CD4-positive, alpha-beta memory T cell (primary cell): ENCODE results near the gene RPRD2. TPM values are rescaled to one million over a fixed set of nuclear protein-coding genes. Genes with fewer than 3 reads are reported as not detected.

Experiments
- CTCF ChIA-PET: fragments of 350-600 bp; sonication (Branson Sonifier 250); formaldehyde crosslinking; loops from one replicate; lab custom pipeline; 2021; ENCODE audit warnings: inconsistent platforms; ENCODE audit not compliant: partially characterized antibody; lab: Charles Lee
- POLR2A ChIA-PET: fragments of 350-600 bp; sonication (Branson Sonifier 250); formaldehyde crosslinking; loops from one replicate; lab custom pipeline; 2021; ENCODE audit not compliant: partially characterized antibody; lab: Charles Lee
- DNase-seq, 5 donors: peaks; one replicate each; pipeline versions ENCODE4 v3.0.0 to v3.0.0-alpha.2; 2020 to 2022; ENCODE audit warnings: mixed read lengths in 1 of 5
- H3K27ac ChIP-seq: one replicate; pipeline ENCODE4 v1.7.0; 2013; ENCODE audit warnings: low read depth, low read length
- H3K27me3 ChIP-seq: 2 replicates; pipeline ENCODE4 v1.7.0; 2013; ENCODE audit warnings: mild to moderate bottlenecking, low read length, moderate library complexity; ENCODE audit not compliant: insufficient read depth
- H3K36me3 ChIP-seq: 2 replicates; pipeline ENCODE4 v1.7.0; 2013; ENCODE audit warnings: mild to moderate bottlenecking, low read length, moderate library complexity; ENCODE audit not compliant: insufficient read depth
- H3K4me1 ChIP-seq: 2 replicates; pipeline ENCODE4 v1.7.0; 2013; ENCODE audit warnings: mild to moderate bottlenecking, low read length, moderate library complexity; ENCODE audit not compliant: insufficient read depth
- H3K4me3 ChIP-seq, 2 donors: one replicate each; pipeline ENCODE4 v1.7.0; 2013; ENCODE audit warnings: low read length in 2 of 2, mild to moderate bottlenecking in 1 of 2
- H3K9me3 ChIP-seq, 2 donors: one replicate each; pipeline ENCODE4 v1.7.0; 2013; ENCODE audit warnings: low read length in 2 of 2, control low read depth in 1 of 2; ENCODE audit not compliant: control insufficient read depth in 1 of 2
- H3K27ac Mint-ChIP-seq, 7 donors: one replicate each; pipeline ENCODE4 v1.8.0; 2020 to 2021; ENCODE audit warnings: mixed read lengths in 7 of 7, mild to moderate bottlenecking in 6 of 7, inconsistent platforms in 3 of 7, moderate library complexity in 3 of 7
- H3K27me3 Mint-ChIP-seq, 2 donors: one replicate each; pipeline ENCODE4 v1.8.0; 2020 to 2021; ENCODE audit warnings: mixed read lengths in 2 of 2
- H3K36me3 Mint-ChIP-seq, 2 donors: one replicate each; pipeline ENCODE4 v1.8.0; 2020 to 2021; ENCODE audit warnings: mixed read lengths in 2 of 2, inconsistent platforms in 1 of 2, mild to moderate bottlenecking in 1 of 2
- H3K4me1 Mint-ChIP-seq, 4 donors: one replicate each; pipeline ENCODE4 v1.8.0; 2020 to 2021; ENCODE audit warnings: mixed read lengths in 4 of 4, mild to moderate bottlenecking in 1 of 4
- H3K4me3 Mint-ChIP-seq, 8 donors: one replicate each; pipeline ENCODE4 v1.8.0; 2020 to 2021; ENCODE audit warnings: mixed read lengths in 8 of 8, mild to moderate bottlenecking in 7 of 8, moderate library complexity in 6 of 8, inconsistent platforms in 3 of 8
- H3K9me3 Mint-ChIP-seq, 8 donors: one replicate each; pipeline ENCODE4 v1.8.0; 2020 to 2021; ENCODE audit warnings: mixed read lengths in 8 of 8, mild to moderate bottlenecking in 5 of 8, inconsistent platforms in 3 of 8, moderate library complexity in 1 of 8
- intact Hi-C: fragments of 100-400 bp; cut with micrococcal nuclease; formaldehyde crosslinking; loops from one replicate; pipeline ENCODE4 v1.15.1; 2023
- polyA plus RNA-seq, 2 donors: library from polyadenylated mRNA; unstranded; fragments of 300-500 nt; fragmentation: Illumina TruSeq; gene quantifications; one replicate each; pipeline ENCODE4 v1.2.3, GENCODE V29; 2021
- total RNA-seq, 2 experiments: library from RNA; stranded (reverse); gene quantifications; one replicate each; pipeline ENCODE4 v1.2.3, GENCODE V29; 2021

RPRD2 gene
- total and polyA plus RNA-seq, 4 experiments from 2014 or later: 10.1 to 61.0 (median 48.6) TPM

DNA sequence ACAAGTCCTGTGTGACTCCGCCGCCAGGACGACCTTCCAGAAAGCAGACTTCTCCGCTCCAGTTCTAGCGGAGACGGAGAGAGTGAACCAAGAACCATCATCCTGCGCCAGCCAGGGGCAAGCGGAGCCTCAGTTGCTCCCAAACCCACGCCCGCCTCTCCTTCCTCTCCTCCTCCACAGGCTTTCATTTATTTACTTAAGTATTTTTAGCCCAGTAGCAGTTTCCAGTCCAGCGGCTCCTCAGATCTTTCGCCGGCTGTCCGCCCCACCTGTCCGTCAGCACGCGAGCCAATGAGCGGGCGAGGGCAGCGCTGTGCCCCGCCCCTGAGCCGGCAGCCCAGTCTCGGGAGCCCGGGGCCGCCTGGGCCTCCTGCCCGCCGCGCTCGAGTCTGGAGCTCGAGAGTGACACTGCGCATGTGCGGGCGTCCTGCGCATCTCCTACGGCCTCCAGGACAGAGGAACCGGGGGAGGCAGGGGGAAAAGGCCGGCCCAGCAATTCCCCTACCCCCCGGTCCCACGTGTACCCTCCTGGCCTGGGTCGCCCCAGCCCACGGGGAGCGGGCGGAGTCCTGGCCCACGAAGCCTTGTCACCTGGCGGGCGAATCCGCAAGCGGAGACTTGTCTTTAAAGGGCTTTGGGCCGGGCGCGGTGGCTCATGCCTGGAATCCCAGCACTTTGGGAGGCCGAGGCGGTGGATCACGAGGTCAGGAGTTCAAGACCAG lies 151.5 kb downstream of the RPRD2 start, which contains the start of gene FALEC:
FALEC (plus strand) TSS at position 425 of the 722 bp plus-strand sequence.
- H3K4me3 ChIP-seq: peak within 1 kb of the TSS; percentile 69 to 73
- H3K36me3 ChIP-seq: no peaks in the 10 kb centered on the region
- Mint-ChIP-seq H3K9me3 (no peaks in the 10 kb centered on the region), H3K27me3 (no peaks in the 10 kb centered on the region), H3K36me3 (no peaks in the 10 kb centered on the region), H3K27ac (peak within 1 kb of the TSS; percentile 61 to 93 (median 89)), H3K4me3 (peak within 1 kb of the TSS; percentile 83 to 94 (median 92)), H3K4me1 (peaks cover 8 to 20% (median 12%) of the 10 kb centered on the region in 4 donors)
- ChIA-PET POLR2A (interaction anchor here (0.7 to 2.6 kb wide), 12 partner anchors 10 to 258 kb away, joined by 3 to 31 read pairs (median 6); partner anchors contain the start of genes ENSA, GOLPH3L, MCL1 and RPRD2), CTCF (interaction anchor here (0.6 to 3.1 kb wide), 11 partner anchors 8 to 260 kb away, joined by 3 to 18 read pairs (median 5); partner anchors contain the start of gene ECM1)
- peaks cover 11% of the 10 kb centered on the region for H3K4me1 ChIP-seq
- intact Hi-C loops: loop anchor here (1.0 to 5.0 kb wide), 4 partner anchors 17 to 53 kb away; partner anchors contain the start of gene TARS2
- H3K27ac ChIP-seq: peak within 1 kb of the TSS; percentile 53
- no peaks in the 10 kb centered on the region for H3K27me3 ChIP-seq
- no peaks in the 10 kb centered on the region for H3K9me3 ChIP-seq
- DNase-seq: peak; percentile 87 to 91 (median 89)

DNA sequence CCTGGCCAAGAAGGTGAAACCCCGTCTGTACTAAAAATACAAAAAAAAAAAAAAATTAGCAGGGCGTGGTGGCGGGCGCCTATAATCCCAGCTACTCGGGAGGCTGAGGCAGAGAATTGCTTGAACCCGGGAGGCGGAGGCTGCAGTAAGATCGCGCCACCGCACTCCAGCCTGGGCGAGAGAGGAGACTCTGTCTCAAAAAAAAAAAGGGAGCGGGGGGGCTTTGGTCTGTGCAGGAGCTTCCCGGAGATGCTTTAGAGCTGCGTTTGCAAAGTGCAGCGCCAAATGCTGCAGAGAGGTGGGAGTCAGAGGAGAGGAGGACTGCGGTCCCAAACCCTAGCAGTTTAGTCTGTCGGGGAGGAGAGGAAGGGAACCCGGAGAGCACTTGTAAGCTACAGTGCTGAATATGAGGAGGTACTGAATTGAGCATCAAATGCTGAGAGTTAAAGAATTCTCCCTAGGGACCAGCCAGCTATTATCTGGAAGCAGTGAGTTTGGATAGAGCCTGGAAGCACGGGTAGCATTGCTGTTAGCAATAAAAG lies 152.2 kb downstream of the RPRD2 start:
- H3K4me1 Mint-ChIP-seq: peaks cover 8 to 16% (median 9%) of the 10 kb centered on the region in 4 donors
- H3K27me3 ChIP-seq: no peaks in the 10 kb centered on the region
- H3K4me1 ChIP-seq: peaks cover 11% of the 10 kb centered on the region
- H3K36me3 Mint-ChIP-seq: no peaks in the 10 kb centered on the region
- no peaks in the 10 kb centered on the region for H3K27me3 Mint-ChIP-seq
- H3K4me3 ChIP-seq: peak overlapping the region in 1 of 2 donors; percentile 73
- no peaks in the 10 kb centered on the region for H3K9me3 Mint-ChIP-seq
- intact Hi-C loops: loop anchor here (5.0 kb wide), 1 partner anchor 54 kb away; no protein-coding TSS in a partner anchor
- peak overlapping the region; percentile 53 for H3K27ac ChIP-seq
- DNase-seq: no peak
- CTCF ChIA-PET: interaction anchor here (0.6 to 3.1 kb wide), 10 partner anchors 9 to 260 kb away, joined by 3 to 18 read pairs (median 6); partner anchors contain the start of gene ECM1
- no peaks in the 10 kb centered on the region for H3K9me3 ChIP-seq
- POLR2A ChIA-PET: interaction anchor here (0.7 to 2.6 kb wide), 14 partner anchors 11 to 258 kb away, joined by 3 to 31 read pairs (median 4); partner anchors contain the start of genes ENSA, GOLPH3L, MCL1 and RPRD2
- peak overlapping the region; percentile 83 to 94 (median 92) for H3K4me3 Mint-ChIP-seq
- no peaks in the 10 kb centered on the region for H3K36me3 ChIP-seq
- H3K27ac Mint-ChIP-seq: peak overlapping the region; percentile 57 to 93 (median 77)

DNA sequence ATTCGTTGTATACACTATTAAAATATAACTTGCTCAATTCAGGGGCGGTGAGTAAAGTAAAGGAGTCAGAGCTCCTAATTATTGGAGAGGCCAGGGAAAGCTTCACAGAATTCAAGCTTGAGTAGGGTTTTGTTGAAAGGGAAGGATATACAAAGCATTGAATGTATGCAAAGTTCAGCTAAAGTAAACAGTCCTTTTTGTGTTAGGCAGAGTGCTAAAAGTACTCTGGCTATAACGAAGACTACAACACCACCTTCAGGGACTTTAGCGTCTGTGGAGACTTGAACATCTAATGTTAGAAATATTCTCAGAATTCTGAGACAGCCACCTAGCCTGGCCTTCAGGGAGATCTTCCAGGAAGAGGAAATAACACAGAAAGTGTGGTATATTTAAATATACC lies 152.7 kb downstream of the RPRD2 start:
- no peak for DNase-seq
- Mint-ChIP-seq H3K27me3 (no peaks in the 10 kb centered on the region), H3K4me3 (peak overlapping the region; percentile 83 to 94 (median 92)), H3K27ac (peak overlapping the region in 5 of 7 donors; percentile 32 to 77 (median 48)), H3K4me1 (peaks cover 8 to 16% (median 9%) of the 10 kb centered on the region in 4 donors), H3K36me3 (no peaks in the 10 kb centered on the region), H3K9me3 (no peaks in the 10 kb centered on the region)
- ChIA-PET CTCF (interaction anchor here (1.6 to 3.1 kb wide), 8 partner anchors 8 to 261 kb away, joined by 3 to 18 read pairs (median 7); partner anchors contain the start of gene ECM1), POLR2A (interaction anchor here (0.7 to 2.6 kb wide), 10 partner anchors 11 to 257 kb away, joined by 3 to 31 read pairs (median 4); partner anchors contain the start of genes RPRD2 and TARS2)
- Histone ChIP-seq H3K27ac (no peak overlapping the region), H3K4me3 (peak overlapping the region in 1 of 2 donors; percentile 73), H3K27me3 (no peaks in the 10 kb centered on the region), H3K4me1 (peaks cover 11% of the 10 kb centered on the region), H3K9me3 (no peaks in the 10 kb centered on the region), H3K36me3 (no peaks in the 10 kb centered on the region)
- intact Hi-C loops: loop anchor here (5.0 kb wide), 1 partner anchor 54 kb away; no protein-coding TSS in a partner anchor

DNA sequence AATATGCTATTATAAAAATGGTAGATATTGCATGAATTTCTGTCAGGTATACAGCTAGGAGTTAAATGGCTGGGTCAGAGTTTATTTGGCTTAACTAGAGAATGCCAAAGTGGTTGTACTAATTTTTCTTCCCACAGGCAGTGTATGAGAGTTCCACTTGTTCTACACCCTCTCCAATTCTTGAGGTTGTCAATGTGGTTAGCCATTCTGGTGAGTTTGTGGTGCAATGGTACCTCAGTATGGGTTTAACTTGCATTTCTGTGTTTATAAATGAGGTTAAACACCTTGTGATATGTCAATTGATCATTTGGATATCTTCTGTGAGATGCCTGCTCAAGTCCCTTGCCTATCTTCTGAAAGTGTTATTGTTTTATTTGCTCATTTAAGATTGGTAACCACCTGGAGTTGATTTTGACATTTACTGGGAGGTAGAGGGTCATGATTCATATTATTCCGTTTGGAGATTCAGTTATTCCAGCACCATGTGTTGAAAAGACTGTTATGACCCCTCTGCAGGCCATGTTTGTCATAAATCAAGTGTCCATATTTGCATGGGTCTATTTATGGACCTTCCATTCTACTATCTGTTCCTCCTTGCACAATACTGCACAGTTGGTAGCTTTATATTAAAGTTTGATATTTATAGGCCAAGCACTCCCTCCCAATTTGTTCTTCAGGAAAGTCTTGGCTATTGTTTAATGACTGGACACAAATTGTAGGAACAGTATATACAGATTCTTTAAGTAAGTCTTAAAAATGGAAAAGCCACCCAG lies 157.4 kb downstream of the RPRD2 start:
- no peak overlapping the region for H3K27ac Mint-ChIP-seq
- ChIA-PET POLR2A (no interaction called here), CTCF (interaction anchor here (1.5 kb wide), 1 partner anchor 11 kb away, joined by 3 read pairs; no protein-coding TSS in a partner anchor)
- Histone ChIP-seq H3K36me3 (no peaks in the 10 kb centered on the region), H3K9me3 (no peaks in the 10 kb centered on the region), H3K27me3 (no peaks in the 10 kb centered on the region), H3K4me1 (peaks cover 2% of the 10 kb centered on the region), H3K27ac (no peak overlapping the region), H3K4me3 (no peak overlapping the region)
- no peak for DNase-seq
- peaks cover 2 to 5% (median 4%) of the 10 kb centered on the region in 4 donors for H3K4me1 Mint-ChIP-seq
- intact Hi-C loops: no loop called here
- H3K4me3 Mint-ChIP-seq: no peak overlapping the region
- H3K36me3 Mint-ChIP-seq: no peaks in the 10 kb centered on the region
- no peaks in the 10 kb centered on the region for H3K9me3 Mint-ChIP-seq
- no peaks in the 10 kb centered on the region for H3K27me3 Mint-ChIP-seq

DNA sequence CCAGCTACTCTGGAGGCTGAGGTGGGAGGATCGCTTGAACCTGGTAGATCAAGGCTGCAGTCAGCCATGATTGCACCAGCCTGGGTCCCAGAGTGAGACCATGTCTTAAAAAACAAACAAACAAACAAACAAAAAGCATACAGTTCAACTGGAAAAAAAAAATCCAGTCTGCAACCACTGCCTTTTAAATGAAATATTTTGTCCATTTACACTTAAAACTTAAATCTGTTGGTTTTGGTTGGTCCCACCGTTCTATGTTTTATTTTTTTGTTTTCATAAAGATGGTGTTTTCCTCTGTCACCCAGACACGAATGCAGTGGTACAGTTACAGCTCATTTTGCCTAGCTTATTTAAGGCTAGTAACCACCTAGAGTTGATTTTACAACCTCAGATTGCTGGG lies 161.4 kb downstream of the RPRD2 start:
- Mint-ChIP-seq H3K4me3 (no peak overlapping the region), H3K4me1 (no peaks in the 10 kb centered on the region), H3K9me3 (no peaks in the 10 kb centered on the region), H3K36me3 (no peaks in the 10 kb centered on the region), H3K27ac (no peak overlapping the region), H3K27me3 (no peaks in the 10 kb centered on the region)
- H3K27ac ChIP-seq: no peak overlapping the region
- no peaks in the 10 kb centered on the region for H3K9me3 ChIP-seq
- no peaks in the 10 kb centered on the region for H3K36me3 ChIP-seq
- intact Hi-C loops: no loop called here
- ChIA-PET CTCF (interaction anchor here (1.4 kb wide), 1 partner anchor 10 kb away, joined by 7 read pairs; the partner anchor contains the start of gene FALEC), POLR2A (interaction anchor here (1.2 kb wide), 1 partner anchor 12 kb away, joined by 3 read pairs; no protein-coding TSS in a partner anchor)
- DNase-seq: no peak
- H3K4me3 ChIP-seq: no peak overlapping the region
- H3K27me3 ChIP-seq: no peaks in the 10 kb centered on the region
- no peaks in the 10 kb centered on the region for H3K4me1 ChIP-seq
